Measurements from ENCODE around the gene ARHGAP15.

ARHGAP15 gene

GRCh38 chr2:143110758-143111428 is 18.3 kb upstream of the ARHGAP15 start:
- Histone ChIP-seq H3K27ac (no peak overlapping the region), H3K9ac (ENCODE audit: insufficient read length) (no peak overlapping the region), H3K9me3 (ENCODE audit: low read depth, low read length) (no peaks in the 10 kb centered on the region), H3K4me3 (peak overlapping the region; percentile 31; the same call in 1 of the 2 replicates), H3K36me3 (ENCODE audit: insufficient read depth, low read length) (no peaks in the 10 kb centered on the region)
- DNase-seq (ENCODE audit: low read depth, low spot score), result peak; percentile 77
- no peak for TF ChIP-seq EZH2 (IDR thresholded peaks at IDR 0.05)
- TF ChIP-seq FOXP2 (optimal IDR thresholded peaks at IDR 0.05; ENCODE audit: control extremely low read depth, extremely low read length, insufficient read depth), result no peak

- no peak overlapping the region for H3K27ac ChIP-seq
- no peak for DNase-seq (ENCODE audit: low read depth, low spot score)
Observed at GRCh38 chr2:143117225-143117624, 12.0 kb upstream of the ARHGAP15 start.

GRCh38 chr2:143121079-143121478 is 8.1 kb upstream of the ARHGAP15 start:
- no peak for TF ChIP-seq EZH2 (IDR thresholded peaks at IDR 0.05)
- no peak for TF ChIP-seq POLR2AphosphoS5 (IDR thresholded peaks at IDR 0.05; ENCODE audit: borderline replicate concordance, low read depth, low read length)
- no peak for TF ChIP-seq FOXP2 (optimal IDR thresholded peaks at IDR 0.05; ENCODE audit: control extremely low read depth, extremely low read length, insufficient read depth)
- Histone ChIP-seq H3K9me3 (ENCODE audit: low read depth, low read length) (no peaks in the 10 kb centered on the region), H3K4me3 (peak overlapping the region; percentile 34; the same call in 1 of the 2 replicates), H3K27ac (peak overlapping the region; percentile 49; the same call in 1 of the 2 replicates), H3K36me3 (ENCODE audit: insufficient read depth, low read length) (no peaks in the 10 kb centered on the region), H3K9ac (ENCODE audit: insufficient read length) (no peak overlapping the region)
- no peak for DNase-seq (ENCODE audit: low read depth, low spot score)

More at GRCh38 chr2:143117225-143117624, 12.0 kb upstream of the ARHGAP15 start:
- TF ChIP-seq FOXP2 (optimal IDR thresholded peaks at IDR 0.05; ENCODE audit: control extremely low read depth, extremely low read length, insufficient read depth) (no peak), POLR2AphosphoS5 (IDR thresholded peaks at IDR 0.05; ENCODE audit: borderline replicate concordance, low read depth, low read length) (no peak), EZH2 (IDR thresholded peaks at IDR 0.05) (no peak)
- Histone ChIP-seq H3K4me3 (no peak overlapping the region), H3K36me3 (ENCODE audit: insufficient read depth, low read length) (no peaks in the 10 kb centered on the region), H3K9me3 (ENCODE audit: low read depth, low read length) (no peaks in the 10 kb centered on the region), H3K9ac (ENCODE audit: insufficient read length) (no peak overlapping the region)

- DNase-seq (ENCODE audit: low read depth, low spot score), result no peak
- no peak for TF ChIP-seq FOXP2 (optimal IDR thresholded peaks at IDR 0.05; ENCODE audit: control extremely low read depth, extremely low read length, insufficient read depth)
- no peak for TF ChIP-seq EZH2 (IDR thresholded peaks at IDR 0.05)
- TF ChIP-seq POLR2AphosphoS5 (IDR thresholded peaks at IDR 0.05; ENCODE audit: borderline replicate concordance, low read depth, low read length), result no peak
- no peaks in the 10 kb centered on the region for H3K36me3 ChIP-seq (ENCODE audit: insufficient read depth, low read length)
- no peaks in the 10 kb centered on the region for H3K9me3 ChIP-seq (ENCODE audit: low read depth, low read length)
- H3K9ac ChIP-seq (ENCODE audit: insufficient read length), result no peak overlapping the region
- H3K4me3 ChIP-seq, result no peak overlapping the region
- H3K27ac ChIP-seq, result no peak overlapping the region
Observed at GRCh38 chr2:143121957-143122356, 7.3 kb upstream of the ARHGAP15 start.

GRCh38 chr2:143123911-143124310 is 5.3 kb upstream of the ARHGAP15 start:
- H3K9me3 ChIP-seq (ENCODE audit: low read depth, low read length), result no peaks in the 10 kb centered on the region
- no peak for TF ChIP-seq FOXP2 (optimal IDR thresholded peaks at IDR 0.05; ENCODE audit: control extremely low read depth, extremely low read length, insufficient read depth)
- TF ChIP-seq POLR2AphosphoS5 (IDR thresholded peaks at IDR 0.05; ENCODE audit: borderline replicate concordance, low read depth, low read length), result no peak
- TF ChIP-seq EZH2 (IDR thresholded peaks at IDR 0.05), result no peak
- no peak overlapping the region for H3K4me3 ChIP-seq
- no peak for DNase-seq (ENCODE audit: low read depth, low spot score)
- no peaks in the 10 kb centered on the region for H3K36me3 ChIP-seq (ENCODE audit: insufficient read depth, low read length)
- no peak overlapping the region for H3K27ac ChIP-seq
- H3K9ac ChIP-seq (ENCODE audit: insufficient read length), result no peak overlapping the region

GRCh38 chr2:143124445-143124844 is 4.8 kb upstream of the ARHGAP15 start:
- Histone ChIP-seq H3K9ac (ENCODE audit: insufficient read length) (no peak overlapping the region), H3K4me3 (no peak overlapping the region), H3K9me3 (ENCODE audit: low read depth, low read length) (no peaks in the 10 kb centered on the region), H3K36me3 (ENCODE audit: insufficient read depth, low read length) (no peaks in the 10 kb centered on the region), H3K27ac (no peak overlapping the region)
- no peak for DNase-seq (ENCODE audit: low read depth, low spot score)
- no peak for TF ChIP-seq FOXP2 (optimal IDR thresholded peaks at IDR 0.05; ENCODE audit: control extremely low read depth, extremely low read length, insufficient read depth)
- no peak for TF ChIP-seq EZH2 (IDR thresholded peaks at IDR 0.05)
- TF ChIP-seq POLR2AphosphoS5 (IDR thresholded peaks at IDR 0.05; ENCODE audit: borderline replicate concordance, low read depth, low read length), result no peak

GRCh38 chr2:143125717-143126116 is 3.5 kb upstream of the ARHGAP15 start:
- Histone ChIP-seq H3K9ac (ENCODE audit: insufficient read length) (no peak overlapping the region), H3K9me3 (ENCODE audit: low read depth, low read length) (no peaks in the 10 kb centered on the region), H3K36me3 (ENCODE audit: insufficient read depth, low read length) (no peaks in the 10 kb centered on the region), H3K4me3 (no peak overlapping the region), H3K27ac (no peak overlapping the region)
- no peak for DNase-seq (ENCODE audit: low read depth, low spot score)
- no peak for TF ChIP-seq FOXP2 (optimal IDR thresholded peaks at IDR 0.05; ENCODE audit: control extremely low read depth, extremely low read length, insufficient read depth)
- no peak for TF ChIP-seq EZH2 (IDR thresholded peaks at IDR 0.05)
- TF ChIP-seq POLR2AphosphoS5 (IDR thresholded peaks at IDR 0.05; ENCODE audit: borderline replicate concordance, low read depth, low read length), result no peak

- Histone ChIP-seq H3K9ac (ENCODE audit: insufficient read length) (no peak overlapping the region), H3K4me3 (no peak overlapping the region), H3K36me3 (ENCODE audit: insufficient read depth, low read length) (no peaks in the 10 kb centered on the region), H3K9me3 (ENCODE audit: low read depth, low read length) (no peaks in the 10 kb centered on the region), H3K27ac (peak overlapping the region; percentile 71)
- DNase-seq (ENCODE audit: low read depth, low spot score), result no peak
- no peak for TF ChIP-seq FOXP2 (optimal IDR thresholded peaks at IDR 0.05; ENCODE audit: control extremely low read depth, extremely low read length, insufficient read depth)
- TF ChIP-seq POLR2AphosphoS5 (IDR thresholded peaks at IDR 0.05; ENCODE audit: borderline replicate concordance, low read depth, low read length), result no peak
- no peak for TF ChIP-seq EZH2 (IDR thresholded peaks at IDR 0.05)
Observed at GRCh38 chr2:143132355-143132754, 3.1 kb downstream of the ARHGAP15 start.

GRCh38 chr2:143133783-143134182 is 4.6 kb downstream of the ARHGAP15 start:
- Histone ChIP-seq H3K4me3 (no peak overlapping the region), H3K27ac (no peak overlapping the region), H3K9me3 (ENCODE audit: low read depth, low read length) (no peaks in the 10 kb centered on the region), H3K9ac (ENCODE audit: insufficient read length) (no peak overlapping the region), H3K36me3 (ENCODE audit: insufficient read depth, low read length) (no peaks in the 10 kb centered on the region)
- DNase-seq (ENCODE audit: low read depth, low spot score), result no peak
- TF ChIP-seq EZH2 (IDR thresholded peaks at IDR 0.05) (no peak), FOXP2 (optimal IDR thresholded peaks at IDR 0.05; ENCODE audit: control extremely low read depth, extremely low read length, insufficient read depth) (no peak), POLR2AphosphoS5 (IDR thresholded peaks at IDR 0.05; ENCODE audit: borderline replicate concordance, low read depth, low read length) (no peak)
